ENCODE data around the gene MTMR12. TPM values are rescaled to one million over a fixed set of nuclear protein-coding genes. Genes with fewer than 3 reads are reported as not detected.

Gene MTMR12
- total and polyA plus RNA-seq, 12 donors = 5.4 to 27.2 (median 19.2) TPM

- no peak for TF ChIP-seq CTCF (IDR thresholded peaks at IDR 0.05)
These were observed 8.1 kb downstream of the MTMR12 start for GRCh38 chr5:32304622-32305021.

GRCh38 chr5:32303755-32304120 is 9.0 kb downstream of the MTMR12 start:
- H3K4me3 ChIP-seq = no peak overlapping the region
- peaks cover 0 to 12% (median 0%) of the 10 kb centered on the region in 9 donors for H3K36me3 ChIP-seq
- 98 to 99% methylated on average over 6 of the region's 6 CpGs for WGBS, 2 donors
- ATAC-seq (no peak), DNase-seq (no peak)
- intact Hi-C loops (cut with DNase I) = no loop called here
- H3K9me3 ChIP-seq = no peaks in the 10 kb centered on the region
- H3K4me1 ChIP-seq = peaks cover 0 to 62% (median 27%) of the 10 kb centered on the region in 9 donors
- TF ChIP-seq CTCF (IDR thresholded peaks at IDR 0.05) = no peak
- H3K27me3 ChIP-seq = no peaks in the 10 kb centered on the region
- H3K27ac ChIP-seq = no peak overlapping the region

More at GRCh38 chr5:32304622-32305021, 8.1 kb downstream of the MTMR12 start:
- no peak for DNase-seq
- Histone ChIP-seq H3K36me3 (peaks cover 0 to 10% (median 0%) of the 10 kb centered on the region in 9 donors), H3K9me3 (no peaks in the 10 kb centered on the region), H3K4me1 (peaks cover 0 to 67% (median 35%) of the 10 kb centered on the region in 9 donors), H3K4me3 (no peak overlapping the region), H3K27ac (no peak overlapping the region), H3K27me3 (no peaks in the 10 kb centered on the region)
- WGBS, 2 donors = 67 to 68% methylated on average over 5 of the region's 5 CpGs
- ATAC-seq = peak in 2 of 8 donors; percentile 37 to 53
- intact Hi-C loops (cut with DNase I) = no loop called here

- 83 to 86% methylated on average over 7 of the region's 7 CpGs for WGBS, 2 donors
- Histone ChIP-seq H3K9me3 (no peaks in the 10 kb centered on the region), H3K4me1 (peaks cover 0 to 61% (median 24%) of the 10 kb centered on the region in 9 donors)
These were observed 9.6 kb downstream of the MTMR12 start for GRCh38 chr5:32302835-32303754.

GRCh38 chr5:32301891-32302290 is 10.8 kb downstream of the MTMR12 start:
- intact Hi-C loops (cut with DNase I) = no loop called here
- Histone ChIP-seq H3K4me3 (no peak overlapping the region), H3K36me3 (peaks cover 0 to 12% (median 0%) of the 10 kb centered on the region in 9 donors), H3K4me1 (peaks cover 0 to 60% (median 26%) of the 10 kb centered on the region in 9 donors), H3K27ac (no peak overlapping the region), H3K27me3 (no peaks in the 10 kb centered on the region), H3K9me3 (no peaks in the 10 kb centered on the region)
- DNase-seq = no peak
- ATAC-seq = no peak
- WGBS, 2 donors = 77 to 85% methylated on average over 2 of the region's 2 CpGs
- no peak for TF ChIP-seq CTCF (IDR thresholded peaks at IDR 0.05)

More at GRCh38 chr5:32302835-32303754, 9.6 kb downstream of the MTMR12 start:
- H3K27me3 ChIP-seq = no peaks in the 10 kb centered on the region
- TF ChIP-seq CTCF (IDR thresholded peaks at IDR 0.05) = no peak
- intact Hi-C loops (cut with DNase I) = no loop called here
- H3K4me3 ChIP-seq = no peak overlapping the region
- no peak overlapping the region for H3K27ac ChIP-seq
- ATAC-seq (no peak), DNase-seq (no peak)
- H3K36me3 ChIP-seq = peaks cover 0 to 12% (median 0%) of the 10 kb centered on the region in 9 donors
